Activated CD4-positive, CD25-positive, alpha-beta regulatory T cell treated with anti-CD3 and anti-CD28 coated beads, Interleukin-2, amount 50 U/mL, for 16 hours (primary cell): Measurements from ENCODE around the gene GIPC2.
A peak's percentile ranks its signal among the peaks of the same experiment; 100 is the strongest.
"Not testable (repeated sequence)": the region's sequence is repeated elsewhere in the genome, so short reads cannot be mapped to it uniquely, and the experiment has no call there.

ENCODE experiments used
- DNase-seq: peaks from one replicate; pipeline ENCODE4 v3.0.0-alpha.2; 2020; ENCODE audit warnings: low read depth, low spot score

The GIPC2 gene

GRCh38 chr1:78045926-78046778, at the start of gene GIPC2:
GIPC2 (plus strand) TSS chr1:78045966; CDS start chr1:78046095, 129 bp downstream.
- DNase-seq: no peak

- DNase-seq: no peak
These were observed 49.0 kb upstream of the GIPC2 start for GRCh38 chr1:77996734-77997133.

- DNase-seq: not testable (repeated sequence)
These were observed 45.2 kb upstream of the GIPC2 start for GRCh38 chr1:78000536-78000935.

- no peak for DNase-seq
These were observed 42.6 kb upstream of the GIPC2 start for GRCh38 chr1:78003070-78003746.

GRCh38 chr1:78003882-78004718, 41.7 kb upstream of the GIPC2 start:
- peak; percentile 12 for DNase-seq

GRCh38 chr1:78004719-78005447, 40.9 kb upstream of the GIPC2 start, which contains the start of gene DNAJB4:
DNAJB4 (plus strand) TSS chr1:78004939; CDS start chr1:78005111, 172 bp downstream.
- DNase-seq: peak; percentile 49

- no peak for DNase-seq
These were observed 40.4 kb upstream of the GIPC2 start for GRCh38 chr1:78005448-78005722.

- DNase-seq: no peak
These were observed 40.0 kb upstream of the GIPC2 start for GRCh38 chr1:78005755-78006154.

GRCh38 chr1:78006521-78006920, 39.2 kb upstream of the GIPC2 start:
- no peak for DNase-seq

GRCh38 chr1:78007677-78008341, 38.0 kb upstream of the GIPC2 start:
- DNase-seq: no peak

- no peak for DNase-seq
These were observed 36.5 kb upstream of the GIPC2 start for GRCh38 chr1:78009276-78009675.

- no peak for DNase-seq
These were observed 35.9 kb upstream of the GIPC2 start for GRCh38 chr1:78009836-78010235.

- DNase-seq: no peak
These were observed 34.7 kb upstream of the GIPC2 start for GRCh38 chr1:78011050-78011449.

- DNase-seq: no peak
These were observed 30.6 kb upstream of the GIPC2 start for GRCh38 chr1:78015148-78015547.

- no peak for DNase-seq
These were observed 26.7 kb upstream of the GIPC2 start for GRCh38 chr1:78019024-78019423.

GRCh38 chr1:78021134-78021533, 24.6 kb upstream of the GIPC2 start:
- not testable (repeated sequence) for DNase-seq

GRCh38 chr1:78029793-78030192, 16.0 kb upstream of the GIPC2 start:
- DNase-seq: no peak

GRCh38 chr1:78032996-78033796, 12.6 kb upstream of the GIPC2 start:
- DNase-seq: no peak

- DNase-seq: no peak
These were observed 12.0 kb upstream of the GIPC2 start for GRCh38 chr1:78033797-78034172.

GRCh38 chr1:78035121-78035520, 10.6 kb upstream of the GIPC2 start:
- DNase-seq: no peak
